Peyer's patch (tissue), 4 donors: Measurements from ENCODE around the gene ZDHHC8.

Experiments used
- CTCF ChIP-seq, 6 experiments: fragments of 450-650 bp in 4 of 6; fragments of 200-600 bp in 2 of 6; sonication (generic) in 1 of 6; IDR thresholded peaks; one replicate each; pipeline ENCODE4 v1.5.1; 2017 to 2019; ENCODE audit warnings: antibody characterized with exemption in 6 of 6, mild to moderate bottlenecking in 3 of 6, moderate library complexity in 1 of 6
- POLR2A ChIP-seq, 2 donors: fragments of 450-650 bp; IDR thresholded peaks; one replicate each; pipeline ENCODE4 v1.5.1; 2017; ENCODE audit warnings: antibody characterized with exemption in 2 of 2, mild to moderate bottlenecking in 2 of 2, moderate library complexity in 2 of 2

- TF ChIP-seq POLR2A (IDR thresholded peaks at IDR 0.05) (no peak), CTCF (IDR thresholded peaks at IDR 0.05) (no peak)
Measured at GRCh38 chr22:20137671-20138416, 6.2 kb downstream of the ZDHHC8 start.
